ENCODE results near the gene STX8. TPM values are rescaled to one million over a fixed set of nuclear protein-coding genes. Genes with fewer than 3 reads are reported as not detected.
"Not testable (repeated sequence)": the region's sequence is repeated elsewhere in the genome, so short reads cannot be mapped to it uniquely, and the experiment has no call there.

Gene STX8
- total and polyA plus RNA-seq, 9 of the 15 experiments (the other 6 are each of a cell fraction or from before 2014, with no cell fraction given), result 14.6 to 42.5 (median 22.1) TPM

DNA sequence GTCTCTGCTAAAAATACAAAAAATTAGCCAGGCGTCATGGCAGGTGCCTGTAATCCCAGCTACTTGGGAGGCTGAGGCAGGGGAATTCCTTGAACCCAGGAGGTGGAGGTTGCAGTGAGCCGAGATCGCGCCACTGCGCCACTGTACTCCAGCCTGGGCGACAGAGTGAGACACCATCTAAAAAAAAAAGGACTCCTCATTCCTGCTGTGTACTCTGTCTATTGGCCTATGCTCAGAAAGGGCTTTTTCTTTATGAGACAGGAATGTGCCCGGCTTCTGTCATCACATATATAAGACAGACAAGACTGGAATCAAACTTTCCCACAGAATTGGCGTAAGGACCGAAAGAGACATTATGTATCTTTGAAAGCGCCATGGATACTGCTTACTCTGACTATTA, 236.1 kb downstream of the STX8 start:
- H2AFZ ChIP-seq (ENCODE audit: low read depth, low read length); H3K79me2 ChIP-seq (ENCODE audit: control insufficient read depth, insufficient read depth, low read length); in situ Hi-C loops (cut with MboI); H3K4me3 ChIP-seq; H4K20me1 ChIP-seq (replicated peaks; ENCODE audit: control insufficient read depth, insufficient read depth, low read length); BruUV-seq (replicated peaks); FAIRE-seq; H3K9me1 ChIP-seq (ENCODE audit: control insufficient read depth, insufficient read depth, low read length); H3K4me1 ChIP-seq (replicated peaks in 1 of 2; ENCODE audit: control insufficient read depth in 2 of 2, insufficient read depth in 2 of 2, low read length in 2 of 2); H3K27ac ChIP-seq (ENCODE audit: extremely low read depth, low read depth, low read length); H3K36me3 ChIP-seq (ENCODE audit: control insufficient read depth, insufficient read depth, low read length); H3K27me3 ChIP-seq (ENCODE audit: control insufficient read depth in 2 of 2, insufficient read depth in 2 of 2, low read length in 2 of 2); DNase-seq (ENCODE audit: extremely low read depth in 1 of 4, low spot score in 3 of 4); ATAC-seq; H3K4me2 ChIP-seq (ENCODE audit: insufficient read depth, low read length); intact Hi-C loops (cut with micrococcal nuclease); H3K9me3 ChIP-seq (replicated peaks; ENCODE audit: control insufficient read depth, insufficient read depth, low read depth, low read length); CTCF ChIA-PET (ENCODE audit: low intra/inter-chr PET ratio); H3K9ac ChIP-seq (ENCODE audit: insufficient read depth in 1 of 2, low read depth in 2 of 2, low read length in 2 of 2): not testable (repeated sequence)
- WGBS (ENCODE audit: insufficient coverage, low coverage, missing lambda C conversion rate), result 0% methylated on average over 5 of the region's 10 CpGs
- POLR2A ChIA-PET, result interaction anchor here (0.5 kb wide), 1 partner anchor 152 kb away, joined by 4 read pairs; no protein-coding TSS in a partner anchor

DNA sequence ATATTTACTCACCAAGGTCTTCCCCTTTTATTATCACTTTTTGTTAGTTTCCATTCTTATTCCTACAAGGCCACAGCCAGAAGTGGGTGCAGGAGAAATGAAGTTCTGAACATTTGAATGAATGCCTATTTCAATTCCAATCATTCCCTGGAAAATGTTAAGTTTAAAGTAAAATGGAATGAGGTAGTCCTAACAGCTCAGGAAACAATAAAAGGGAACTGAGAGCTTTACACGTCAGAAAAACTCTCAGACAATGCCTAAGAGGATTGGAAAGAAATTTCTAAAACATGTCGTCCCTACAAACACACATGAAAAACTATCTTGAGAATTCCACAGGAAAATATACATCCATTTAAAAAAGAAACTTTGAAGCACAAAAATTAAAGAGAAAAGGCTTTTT, 238.8 kb downstream of the STX8 start:
- Histone ChIP-seq H3K27me3 (ENCODE audit: control insufficient read depth in 2 of 2, insufficient read depth in 2 of 2, low read length in 2 of 2) (no peaks in the 10 kb centered on the region; a peak in 1 of 5 replicates), H3K4me1 (replicated peaks in 1 of 2; ENCODE audit: control insufficient read depth in 2 of 2, insufficient read depth in 2 of 2, low read length in 2 of 2) (no peaks in the 10 kb centered on the region), H2AFZ (ENCODE audit: low read depth, low read length) (no peak overlapping the region), H3K36me3 (ENCODE audit: control insufficient read depth, insufficient read depth, low read length) (no peaks in the 10 kb centered on the region), H3K79me2 (ENCODE audit: control insufficient read depth, insufficient read depth, low read length) (no peaks in the 10 kb centered on the region), H3K9me3 (replicated peaks; ENCODE audit: control insufficient read depth, insufficient read depth, low read depth, low read length) (no peaks in the 10 kb centered on the region), H4K20me1 (replicated peaks; ENCODE audit: control insufficient read depth, insufficient read depth, low read length) (no peaks in the 10 kb centered on the region), H3K9ac (ENCODE audit: insufficient read depth in 1 of 2, low read depth in 2 of 2, low read length in 2 of 2) (no peak overlapping the region), H3K4me2 (ENCODE audit: insufficient read depth, low read length) (no peak overlapping the region), H3K9me1 (ENCODE audit: control insufficient read depth, insufficient read depth, low read length) (no peaks in the 10 kb centered on the region), H3K27ac (ENCODE audit: extremely low read depth, low read depth, low read length) (no peak overlapping the region), H3K4me3 (no peak overlapping the region)
- intact Hi-C loops (cut with micrococcal nuclease), result no loop called here
- no peak for ATAC-seq
- whole genome bisulfite sequencing (ENCODE audit: insufficient coverage, low coverage, missing lambda C conversion rate), result 0% methylated on average over 2 of the region's 2 CpGs
- DNase-seq (ENCODE audit: extremely low read depth in 1 of 4, low spot score in 3 of 4), result no peak
- ChIA-PET CTCF (ENCODE audit: low intra/inter-chr PET ratio) (no interaction called here), POLR2A (no interaction called here)
- in situ Hi-C loops (cut with MboI), result no loop called here
- no peak for FAIRE-seq
- no TSS peak for BruUV-seq (replicated peaks)
- no peak for TF ChIP-seq FOXM1 (IDR thresholded peaks at IDR 0.05; ENCODE audit: low read depth)
- no peak for TF ChIP-seq FOXM1 (CRISPR knock-in tag; IDR thresholded peaks at IDR 0.05; ENCODE audit: low read depth)
- no peak for TF ChIP-seq PPARD (CRISPR knock-in tag; IDR thresholded peaks at IDR 0.05)
- no peak for TF ChIP-seq RAD51 (IDR thresholded peaks at IDR 0.05; ENCODE audit: borderline replicate concordance, low read depth)
- TF ChIP-seq ZNF3 (CRISPR knock-in tag; IDR thresholded peaks at IDR 0.05), result no peak
- no peak for TF ChIP-seq NR1H2 (CRISPR knock-in tag; IDR thresholded peaks at IDR 0.05)
- no peak for TF ChIP-seq MEF2A (IDR thresholded peaks at IDR 0.05; ENCODE audit: control insufficient read depth, low read depth, low read length)
- no peak for TF ChIP-seq BDP1 (IDR thresholded peaks at IDR 0.05; ENCODE audit: insufficient read depth, insufficient read length)
- TF ChIP-seq, protein P1, sequence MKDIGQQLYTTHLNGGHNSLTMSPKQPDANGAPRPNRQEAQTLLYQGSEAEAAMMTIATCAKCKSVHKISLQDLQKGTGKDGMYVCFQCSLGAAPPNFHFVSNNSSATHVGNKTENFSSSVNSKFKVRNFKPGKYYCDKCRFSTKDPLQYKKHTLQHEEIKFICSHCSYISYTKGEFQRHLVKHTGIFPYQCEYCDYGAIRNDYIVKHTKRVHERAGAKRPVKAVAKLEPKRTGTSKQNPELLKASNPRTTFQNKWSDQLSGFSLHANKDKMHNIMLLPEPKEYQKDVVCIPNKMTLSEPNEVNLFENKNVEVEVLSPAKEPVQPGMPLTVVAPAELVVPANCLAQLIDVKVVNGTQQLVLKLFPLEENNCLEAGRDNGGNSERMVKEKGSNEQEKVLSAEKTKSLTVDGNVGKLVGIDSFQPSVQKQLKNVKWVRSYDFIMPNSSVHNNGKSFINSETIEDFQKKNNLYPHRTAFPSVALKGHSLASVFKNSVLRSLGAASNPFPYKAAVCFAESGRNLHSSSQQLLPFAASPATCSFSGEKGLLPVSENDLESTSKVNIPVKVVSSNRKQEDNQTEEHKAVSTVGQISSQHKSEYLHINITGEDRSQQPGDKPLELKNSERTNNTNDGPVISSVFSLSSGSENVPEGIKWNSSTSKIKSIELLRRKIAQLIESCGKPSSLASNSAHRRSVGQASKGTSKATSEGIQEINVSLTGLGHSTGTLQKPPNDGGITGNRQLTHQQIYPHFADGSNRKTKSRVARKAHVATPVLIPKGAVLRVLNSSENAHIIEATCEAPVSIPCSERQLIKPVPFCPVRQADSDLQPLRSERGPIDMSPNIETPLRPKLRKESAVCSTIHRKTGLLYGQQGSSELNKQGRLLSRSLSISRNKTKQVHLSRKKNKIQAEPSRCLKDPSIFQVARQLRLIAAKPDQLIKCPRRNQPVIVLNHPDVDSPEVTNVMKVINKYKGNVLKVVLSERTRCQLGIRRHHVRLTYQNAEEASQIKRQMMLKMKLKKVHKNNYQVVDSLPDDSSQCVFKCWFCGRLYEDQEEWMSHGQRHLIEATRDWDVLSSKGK (CRISPR knock-in tag; IDR thresholded peaks at IDR 0.05), result no peak
- TF ChIP-seq ELF2 (CRISPR knock-in tag; IDR thresholded peaks at IDR 0.05), result no peak
- TF ChIP-seq CCAR2 (IDR thresholded peaks at IDR 0.05; ENCODE audit: low read depth, low read length), result no peak
- TF ChIP-seq SMAD4 (CRISPR knock-in tag; conservative IDR thresholded peaks at IDR 0.05), result no peak
- TF ChIP-seq SIRT6 (IDR thresholded peaks at IDR 0.05; ENCODE audit: low read depth, low read length), result no peak
